Right cardiac atrium (tissue), 5 donors: ENCODE results near the gene TRIP10. TPM values are rescaled to one million over a fixed set of nuclear protein-coding genes. Genes with fewer than 3 reads are reported as not detected.
A peak's percentile ranks its signal among the peaks of the same experiment; 100 is the strongest.

Experiments used
- ATAC-seq, 2 donors: fragments of 200-7000 bp; cut with Tn5 transposase; one replicate each; pipeline versions ENCODE4 v1.8.0 to v1.9.1; 2020; ENCODE audit warnings: moderate library complexity in 2 of 2, mild to moderate bottlenecking in 1 of 2
- DNase-seq, 3 donors: peaks; one replicate each; pipeline ENCODE4 v3.0.0-alpha.2; 2020
- H3K27ac ChIP-seq: one replicate; pipeline ENCODE4 v1.5.1; 2013; ENCODE audit warnings: mild to moderate bottlenecking, low read length, control low read depth, moderate library complexity
- H3K27me3 ChIP-seq: one replicate; pipeline ENCODE4 v1.6.1; 2013; ENCODE audit not compliant: control insufficient read depth, insufficient read depth
- H3K4me1 ChIP-seq: one replicate; pipeline ENCODE4 v1.6.1; 2013; ENCODE audit warnings: low read length; ENCODE audit not compliant: control insufficient read depth, insufficient read depth
- H3K4me3 ChIP-seq: one replicate; pipeline ENCODE4 v1.5.1; 2013; ENCODE audit warnings: low read length, control low read depth
- H3K9me3 ChIP-seq: one replicate; pipeline ENCODE4 v1.6.1; 2013; ENCODE audit warnings: low read length; ENCODE audit not compliant: control insufficient read depth
- WGBS: extraction: QIAGEN DNeasy Blood & Tissue Kit; methylation state at CpG from one replicate; pipeline ENCODE4 v1.1.7; 2013; 5-methylcytosine and 5-hydroxymethylcytosine counted together
- intact Hi-C, 4 donors: fragments of 100-400 bp; cut with DNase I; formaldehyde crosslinking; loops; one replicate each; pipeline versions ENCODE4 v1.11.0 to v1.14.0; 2022 to 2023
- polyA plus RNA-seq: library from polyadenylated mRNA; stranded (reverse); fragments of 200-250 nt; gene quantifications from one replicate; pipeline ENCODE4 v1.2.3, GENCODE V29; 2013
- total RNA-seq, 4 donors: library from RNA; stranded (reverse); fragmentation: NEBNext Ultra II Directional; extraction: Animal tissue kit (Norgen Biotek cat#: 25700); gene quantifications; one replicate each; pipeline ENCODE4 v1.2.1, GENCODE V29; 2021
- donor health status: healthy with polysubstance abuse.
- donor health status: DM: no; HTN: yes; CAD: no.
- donor health status: DM: no; HTN: no; CAD: no.
- donor health status: DM: no; HTN: yes; CAD: no; lungs with severe emphysema.
- donor health status: DM: yes; HTN: yes; CAD: no.

Gene TRIP10
- total and polyA plus RNA-seq, 5 donors, result 68.8 to 92.6 (median 83.8) TPM

DNA sequence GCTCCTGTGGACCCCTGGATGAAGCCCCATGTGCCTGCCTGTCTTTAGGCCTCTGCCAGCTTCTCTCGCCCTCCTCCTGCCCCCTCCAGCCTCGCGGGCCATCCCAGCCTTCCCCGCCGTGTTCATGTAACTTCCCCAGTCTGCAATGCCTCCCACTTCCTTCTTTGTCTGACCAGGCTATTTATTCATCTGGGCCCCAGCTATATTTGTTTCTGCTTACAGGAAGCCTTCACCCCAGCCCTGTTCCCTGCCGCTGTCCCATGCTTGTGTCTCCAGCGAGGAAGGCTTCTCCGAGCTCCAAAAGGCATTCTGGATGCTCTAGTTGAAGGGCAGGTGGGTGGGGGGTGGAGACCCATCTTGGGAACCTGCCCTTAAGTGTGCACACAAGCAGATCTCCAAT, 11.1 kb upstream of the TRIP10 start:
- Histone ChIP-seq H3K4me1 (no peaks in the 10 kb centered on the region), H3K27me3 (no peaks in the 10 kb centered on the region), H3K27ac (no peak overlapping the region), H3K4me3 (no peak overlapping the region), H3K9me3 (no peaks in the 10 kb centered on the region)
- no peak for ATAC-seq
- DNase-seq, result peak in 2 of 3 donors; percentile 68 to 76
- intact Hi-C loops, result no loop called here
- 34% methylated on average over 8 of the region's 8 CpGs for WGBS

DNA sequence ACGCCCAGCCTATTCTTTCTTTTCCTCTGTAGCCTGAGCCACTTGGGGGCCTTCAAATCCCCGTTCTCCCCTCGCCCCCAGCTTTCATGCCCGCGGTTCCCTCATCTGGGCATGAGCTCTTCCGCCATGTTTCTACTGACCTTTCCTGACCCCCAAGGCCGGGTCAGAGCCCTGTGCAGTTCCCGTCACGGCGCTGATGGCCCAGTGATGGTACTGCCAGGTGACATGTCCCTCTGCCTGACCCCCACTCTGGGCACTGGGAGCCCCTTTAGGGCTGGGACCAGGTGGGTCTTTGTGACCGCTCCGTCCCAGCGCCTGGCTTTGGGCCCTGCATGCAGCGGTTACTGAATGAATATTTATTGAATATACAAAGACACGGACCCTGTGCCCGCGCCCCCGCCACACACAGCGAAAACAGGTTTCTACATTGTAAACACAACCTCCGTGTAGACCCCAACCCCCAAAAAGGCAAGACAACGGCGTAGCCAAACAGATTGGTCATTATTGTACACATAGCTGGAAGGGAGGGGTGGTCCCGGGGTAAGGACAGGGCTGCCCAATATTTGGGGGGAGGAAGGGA, 9.8 kb upstream of the TRIP10 start:
- intact Hi-C loops, result loop anchor here in 1 of 4 donors (10.0 kb wide), 1 partner anchor 135 kb away; no protein-coding TSS in a partner anchor
- H3K4me3 ChIP-seq, result no peak overlapping the region
- whole genome bisulfite sequencing, result 94% methylated on average over 23 of the region's 23 CpGs
- no peaks in the 10 kb centered on the region for H3K4me1 ChIP-seq
- no peak overlapping the region for H3K27ac ChIP-seq
- ATAC-seq, result no peak
- no peaks in the 10 kb centered on the region for H3K27me3 ChIP-seq
- no peaks in the 10 kb centered on the region for H3K9me3 ChIP-seq
- DNase-seq, result peak in 1 of 3 donors; percentile 41

DNA sequence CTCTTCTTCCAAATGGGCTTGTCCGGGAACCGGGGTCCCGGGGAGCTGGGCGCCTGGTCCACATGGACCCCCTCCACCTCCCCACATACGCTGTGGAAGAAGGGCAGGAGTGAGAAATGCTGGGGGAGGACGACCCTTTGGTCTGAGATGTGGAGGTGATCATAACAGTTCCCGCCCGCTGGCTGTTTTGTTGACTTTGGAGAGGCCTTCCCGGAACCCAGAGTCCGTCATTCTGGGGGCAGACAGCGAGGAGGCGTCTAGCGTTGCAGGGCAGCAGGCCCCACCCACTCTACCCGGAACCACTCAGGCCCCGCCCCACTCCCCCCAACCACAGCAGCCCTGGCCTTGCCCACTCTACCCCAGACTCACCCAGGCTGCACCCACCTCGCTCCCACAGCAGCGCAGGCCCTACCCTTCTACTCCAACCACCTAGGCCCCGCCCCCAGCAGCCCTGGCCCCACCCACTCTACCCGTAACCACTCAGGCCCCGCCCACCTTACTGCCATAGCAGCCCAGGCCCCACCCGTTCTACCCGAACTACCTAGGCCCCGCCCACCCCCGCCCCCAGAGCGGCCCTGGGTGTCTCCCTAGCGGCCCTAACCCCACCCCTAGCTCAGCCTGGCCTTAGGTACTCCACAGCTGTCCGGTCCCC, 9.2 kb upstream of the TRIP10 start:
- Histone ChIP-seq H3K27ac (no peak overlapping the region), H3K4me1 (no peaks in the 10 kb centered on the region), H3K27me3 (no peaks in the 10 kb centered on the region), H3K4me3 (no peak overlapping the region), H3K9me3 (no peaks in the 10 kb centered on the region)
- DNase-seq, result peak; percentile 68 to 85 (median 80)
- peak; percentile 67 to 74 for ATAC-seq
- intact Hi-C loops, result loop anchor here in 1 of 4 donors (10.0 kb wide), 1 partner anchor 135 kb away; no protein-coding TSS in a partner anchor
- 72% methylated on average over 27 of the region's 27 CpGs for WGBS

DNA sequence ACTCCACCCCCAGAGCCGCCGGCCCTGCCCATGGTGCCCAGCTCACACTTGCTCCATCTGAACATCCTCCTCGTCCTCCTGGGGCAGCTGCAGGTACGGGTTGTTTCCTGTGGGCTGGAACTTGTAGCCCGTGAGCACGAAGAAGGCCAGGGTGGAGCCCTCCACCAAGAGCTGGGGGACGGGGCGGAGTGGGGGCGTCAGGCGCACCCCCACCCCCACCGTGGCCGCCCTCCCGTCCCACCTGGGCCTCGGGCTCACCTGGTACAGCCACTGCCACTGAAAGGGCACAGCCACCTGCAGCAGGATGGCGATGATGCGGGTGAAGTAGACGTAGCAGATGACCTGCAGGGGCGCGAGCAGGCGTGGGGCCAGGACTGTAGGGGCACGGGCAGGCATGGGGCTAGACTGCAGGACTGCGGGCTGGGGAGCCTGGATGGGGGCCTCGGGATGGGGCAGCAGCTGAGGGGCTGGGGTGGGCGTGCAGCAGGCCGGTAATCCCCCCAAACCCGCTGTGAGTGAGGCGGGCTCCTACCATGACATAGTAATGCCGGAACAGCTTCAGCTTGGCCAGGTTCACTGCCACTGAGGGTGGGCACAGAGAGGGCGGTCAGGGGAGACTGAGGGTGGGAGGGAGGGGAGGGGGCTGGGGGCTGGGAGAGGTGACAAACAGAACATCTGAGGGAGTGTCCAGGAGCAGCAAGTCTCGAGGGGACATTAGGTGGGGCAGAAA, 8.4 kb upstream of the TRIP10 start:
- ATAC-seq (no peak), DNase-seq (peak in 1 of 3 donors; percentile 54)
- Histone ChIP-seq H3K9me3 (no peaks in the 10 kb centered on the region), H3K27me3 (no peaks in the 10 kb centered on the region), H3K27ac (no peak overlapping the region), H3K4me1 (no peaks in the 10 kb centered on the region), H3K4me3 (no peak overlapping the region)
- WGBS, result 91% methylated on average over 30 of the region's 30 CpGs
- intact Hi-C loops, result loop anchor here in 1 of 4 donors (10.0 kb wide), 1 partner anchor 134 kb away; no protein-coding TSS in a partner anchor

DNA sequence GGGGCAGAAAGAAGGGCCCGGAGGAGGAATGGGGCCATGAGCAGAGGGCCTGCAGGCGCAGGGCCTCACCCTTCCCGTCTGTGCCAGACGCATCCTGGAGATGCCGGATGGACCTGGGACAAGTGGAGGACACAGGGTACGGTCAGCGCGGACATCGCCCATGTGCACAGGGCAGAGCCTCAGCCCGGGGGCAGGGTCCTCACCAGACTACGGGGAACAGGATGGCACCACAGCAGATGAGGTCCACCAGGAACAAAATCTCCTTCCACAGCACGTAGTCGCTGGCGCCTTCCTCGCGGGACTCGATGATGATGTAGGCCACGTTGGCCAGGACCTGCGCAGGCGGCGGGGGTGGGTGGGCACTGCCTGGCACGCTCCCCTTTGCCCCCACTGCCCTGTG, 7.7 kb upstream of the TRIP10 start:
- ATAC-seq, result no peak
- intact Hi-C loops, result loop anchor here in 1 of 4 donors (10.0 kb wide), 1 partner anchor 133 kb away; no protein-coding TSS in a partner anchor

DNA sequence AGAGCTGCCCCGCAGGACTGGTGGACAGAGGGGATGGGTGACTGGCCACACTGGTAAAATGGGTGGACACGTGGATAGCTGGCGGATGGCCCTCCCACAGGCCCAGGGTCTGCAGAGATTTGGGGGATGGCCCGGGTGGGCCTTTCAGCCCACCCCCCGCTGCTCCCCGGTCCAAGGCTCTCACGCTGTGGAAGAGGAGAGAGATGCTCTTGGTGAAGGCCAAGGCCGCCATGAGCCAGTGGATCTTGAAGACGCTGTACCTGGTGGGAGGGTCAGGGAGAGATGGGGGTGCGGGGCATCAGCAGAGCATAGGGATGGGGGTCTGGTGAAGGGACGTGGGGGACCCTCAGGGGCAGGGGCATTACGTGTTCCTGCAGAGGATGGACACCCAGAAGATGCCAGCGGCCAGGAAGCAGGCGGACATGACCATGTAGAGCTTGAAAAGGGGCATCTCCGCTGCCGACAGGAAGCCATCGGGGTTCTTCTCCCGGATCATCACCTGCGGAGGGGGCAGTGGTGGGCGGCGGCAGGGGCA, 6.6 kb upstream of the TRIP10 start:
- Histone ChIP-seq H3K27ac (no peak overlapping the region), H3K27me3 (no peaks in the 10 kb centered on the region), H3K4me3 (no peak overlapping the region), H3K4me1 (no peaks in the 10 kb centered on the region), H3K9me3 (no peaks in the 10 kb centered on the region)
- WGBS, result 91% methylated on average over 21 of the region's 21 CpGs
- peak in 2 of 3 donors; percentile 43 to 46 for DNase-seq
- no peak for ATAC-seq
- intact Hi-C loops, result loop anchor here in 1 of 4 donors (10.0 kb wide), 1 partner anchor 132 kb away; no protein-coding TSS in a partner anchor

More for the DNA sequence above, 7.7 kb upstream of the TRIP10 start:
- Histone ChIP-seq H3K27ac (no peak overlapping the region), H3K4me3 (no peak overlapping the region), H3K4me1 (no peaks in the 10 kb centered on the region), H3K9me3 (no peaks in the 10 kb centered on the region), H3K27me3 (no peaks in the 10 kb centered on the region)
- peak in 2 of 3 donors; percentile 40 to 53 for DNase-seq
- WGBS, result 91% methylated on average over 22 of the region's 22 CpGs

DNA sequence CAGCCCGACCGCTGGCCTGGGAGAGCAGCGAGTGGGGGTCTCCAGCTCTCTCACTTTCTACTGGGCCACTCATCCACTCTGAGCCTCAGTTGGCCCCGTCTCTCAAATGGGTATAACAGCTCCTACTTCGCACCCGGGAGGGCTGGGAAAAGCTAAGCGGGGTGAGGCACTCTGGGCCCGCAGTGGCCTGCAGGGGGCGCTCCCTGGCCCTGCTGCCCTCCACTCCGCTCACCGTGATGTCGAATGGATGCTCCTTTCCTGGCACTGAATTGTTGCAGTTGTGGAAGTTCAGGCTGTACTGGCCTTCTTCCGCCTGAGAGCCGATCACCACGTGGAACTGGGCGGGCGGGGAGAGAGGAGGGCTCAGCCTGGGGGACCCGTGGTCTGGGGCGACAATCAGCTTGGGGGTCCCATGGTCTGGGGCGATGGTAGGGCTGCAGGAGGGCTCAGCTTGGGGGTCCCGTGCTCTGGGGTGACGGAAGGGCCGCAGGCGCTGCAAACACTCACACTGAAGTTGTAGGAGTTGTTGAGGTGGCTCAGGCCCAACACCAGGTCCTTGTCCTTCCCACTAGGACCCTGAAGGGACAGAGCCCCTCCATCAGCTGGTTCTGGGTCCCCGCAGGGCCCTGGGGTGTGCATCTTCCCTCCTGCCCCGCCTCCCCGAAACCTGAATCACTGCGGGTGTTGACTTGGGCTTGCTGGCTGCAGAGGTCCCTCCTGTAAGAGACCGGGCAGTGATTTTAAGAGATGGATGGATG, 6.0 kb upstream of the TRIP10 start:
- no peak overlapping the region for H3K27ac ChIP-seq
- no peaks in the 10 kb centered on the region for H3K27me3 ChIP-seq
- WGBS, result 91% methylated on average over 29 of the region's 29 CpGs
- no peaks in the 10 kb centered on the region for H3K9me3 ChIP-seq
- peaks cover 4% of the 10 kb centered on the region for H3K4me1 ChIP-seq
- no peak overlapping the region for H3K4me3 ChIP-seq
- intact Hi-C loops, result loop anchor here in 1 of 4 donors (10.0 kb wide), 1 partner anchor 131 kb away; no protein-coding TSS in a partner anchor
- DNase-seq (peak in 2 of 3 donors; percentile 44 to 57), ATAC-seq (no peak)

DNA sequence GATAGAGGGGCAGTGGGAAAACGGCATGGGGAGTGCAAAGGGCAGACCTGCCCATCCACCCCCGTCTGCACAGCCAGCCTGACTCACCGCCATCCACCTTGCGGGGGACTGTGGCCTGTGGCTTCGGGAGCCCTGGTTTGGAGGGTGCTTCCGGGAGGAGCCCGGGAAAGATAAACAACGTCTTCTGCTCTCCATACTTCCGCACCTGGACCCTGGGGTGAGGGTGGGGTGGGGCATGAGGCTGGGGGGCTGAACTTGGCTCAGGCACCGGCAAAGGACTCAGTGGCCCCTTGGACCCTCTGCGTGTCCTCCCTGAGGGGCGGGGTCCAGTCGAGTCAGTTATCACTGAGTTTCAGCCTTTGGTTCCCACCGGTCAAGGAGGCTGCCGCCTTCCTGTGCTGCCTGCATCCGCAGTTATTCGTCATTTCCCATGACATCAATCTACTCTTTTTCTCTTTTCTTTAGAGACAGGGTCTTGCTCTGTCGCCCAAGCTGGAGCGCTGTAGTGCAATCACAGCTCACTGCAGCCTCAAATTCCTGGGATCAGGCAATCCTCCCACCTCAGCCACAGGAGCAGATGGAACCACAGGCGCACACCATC, 5.3 kb upstream of the TRIP10 start:
- intact Hi-C loops, result loop anchor here in 1 of 4 donors (10.0 kb wide), 1 partner anchor 131 kb away; no protein-coding TSS in a partner anchor
- Histone ChIP-seq H3K27ac (no peak overlapping the region), H3K4me1 (peaks cover 9% of the 10 kb centered on the region), H3K4me3 (no peak overlapping the region), H3K27me3 (no peaks in the 10 kb centered on the region), H3K9me3 (no peaks in the 10 kb centered on the region)
- DNase-seq (peak in 2 of 3 donors; percentile 50 to 59), ATAC-seq (no peak)
- WGBS, result 55% methylated on average over 20 of the region's 20 CpGs

DNA sequence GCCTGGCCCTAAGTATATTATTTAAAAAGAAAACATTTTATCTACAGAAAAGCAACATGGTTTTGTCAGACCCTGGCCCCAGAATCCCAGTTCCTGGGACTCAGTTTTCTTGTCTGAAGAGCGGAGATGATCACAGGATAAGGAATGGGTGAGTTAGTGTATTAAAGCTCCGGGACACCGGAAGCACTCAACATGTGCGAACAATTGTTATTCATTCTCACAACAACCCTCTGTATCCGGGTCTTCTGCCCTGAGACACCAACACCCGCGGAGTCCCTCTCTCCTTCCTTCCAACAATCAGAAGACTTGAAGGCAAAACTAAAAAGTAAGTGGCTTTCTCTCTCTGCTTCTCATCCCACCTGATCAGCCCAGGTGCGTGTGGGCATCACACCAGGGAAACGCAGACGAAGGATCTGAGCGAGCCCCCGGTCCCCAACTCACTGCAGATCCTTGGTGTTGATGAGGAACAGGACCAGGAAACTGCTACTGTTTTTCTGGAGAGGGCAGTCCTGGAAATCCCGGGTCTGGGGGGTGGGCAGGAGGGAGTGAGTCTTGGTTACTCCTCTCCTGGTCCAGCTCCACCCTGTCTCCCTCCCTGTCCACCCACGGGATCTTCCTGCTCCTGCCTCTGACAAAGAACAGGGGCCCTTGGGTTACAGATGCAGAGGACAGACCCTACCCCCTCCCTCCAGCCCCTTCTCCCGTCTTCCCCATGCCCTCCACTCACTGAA, 4.1 kb upstream of the TRIP10 start:
- H3K4me1 ChIP-seq, result peaks cover 9% of the 10 kb centered on the region
- H3K27ac ChIP-seq, result no peak overlapping the region

More for the DNA sequence above, 4.1 kb upstream of the TRIP10 start:
- DNase-seq (peak in 2 of 3 donors; percentile 28 to 49), ATAC-seq (no peak)
- intact Hi-C loops, result loop anchor here in 1 of 4 donors (10.0 kb wide), 1 partner anchor 129 kb away; no protein-coding TSS in a partner anchor
- Histone ChIP-seq H3K4me3 (no peak overlapping the region), H3K9me3 (no peaks in the 10 kb centered on the region), H3K27me3 (no peaks in the 10 kb centered on the region)
- 60% methylated on average over 15 of the region's 15 CpGs for WGBS
